Right cardiac atrium (tissue), 5 donors: ENCODE data around the gene SELENOS. TPM values are rescaled to one million over a fixed set of nuclear protein-coding genes. Genes with fewer than 3 reads are reported as not detected.
A peak's percentile ranks its signal among the peaks of the same experiment; 100 is the strongest.

Experiments
- ATAC-seq, 2 donors: fragments of 200-7000 bp; cut with Tn5 transposase; one replicate each; pipeline versions ENCODE4 v1.8.0 to v1.9.1; 2020; ENCODE audit warnings: moderate library complexity in 2 of 2, mild to moderate bottlenecking in 1 of 2
- DNase-seq, 3 donors: peaks; one replicate each; pipeline ENCODE4 v3.0.0-alpha.2; 2020
- H3K27ac ChIP-seq: one replicate; pipeline ENCODE4 v1.5.1; 2013; ENCODE audit warnings: mild to moderate bottlenecking, low read length, control low read depth, moderate library complexity
- H3K27me3 ChIP-seq: one replicate; pipeline ENCODE4 v1.6.1; 2013; ENCODE audit not compliant: control insufficient read depth, insufficient read depth
- H3K4me1 ChIP-seq: one replicate; pipeline ENCODE4 v1.6.1; 2013; ENCODE audit warnings: low read length; ENCODE audit not compliant: control insufficient read depth, insufficient read depth
- H3K4me3 ChIP-seq: one replicate; pipeline ENCODE4 v1.5.1; 2013; ENCODE audit warnings: low read length, control low read depth
- H3K9me3 ChIP-seq: one replicate; pipeline ENCODE4 v1.6.1; 2013; ENCODE audit warnings: low read length; ENCODE audit not compliant: control insufficient read depth
- WGBS: extraction: QIAGEN DNeasy Blood & Tissue Kit; methylation state at CpG from one replicate; pipeline ENCODE4 v1.1.7; 2013; 5-methylcytosine and 5-hydroxymethylcytosine counted together
- intact Hi-C, 4 donors: fragments of 100-400 bp; cut with DNase I; formaldehyde crosslinking; loops; one replicate each; pipeline versions ENCODE4 v1.11.0 to v1.14.0; 2022 to 2023
- polyA plus RNA-seq: library from polyadenylated mRNA; stranded (reverse); fragments of 200-250 nt; gene quantifications from one replicate; pipeline ENCODE4 v1.2.3, GENCODE V29; 2013
- total RNA-seq, 4 donors: library from RNA; stranded (reverse); fragmentation: NEBNext Ultra II Directional; extraction: Animal tissue kit (Norgen Biotek cat#: 25700); gene quantifications; one replicate each; pipeline ENCODE4 v1.2.1, GENCODE V29; 2021
- donor health status: healthy with polysubstance abuse.
- donor health status: DM: no; HTN: yes; CAD: no.
- donor health status: DM: no; HTN: no; CAD: no.
- donor health status: DM: no; HTN: yes; CAD: no; lungs with severe emphysema.
- donor health status: DM: yes; HTN: yes; CAD: no.

Gene SELENOS
- total and polyA plus RNA-seq, 5 donors: 27.4 to 61.4 (median 38.5) TPM

- no peaks in the 10 kb centered on the region for H3K27me3 ChIP-seq
- H3K9me3 ChIP-seq: no peaks in the 10 kb centered on the region
- ATAC-seq: peak; percentile 42 to 50
- 24% methylated on average over 11 of the region's 11 CpGs for WGBS
- intact Hi-C loops: loop anchor here (2.0 to 10.0 kb wide), 5 partner anchors 134 to 246 kb away; no protein-coding TSS in a partner anchor
- no peak overlapping the region for H3K27ac ChIP-seq
- DNase-seq: peak; percentile 63 to 69 (median 68)
- H3K4me3 ChIP-seq: no peak overlapping the region
- H3K4me1 ChIP-seq: no peaks in the 10 kb centered on the region
Observed at GRCh38 chr15:101258238-101259144, 18.8 kb downstream of the SELENOS start.

- DNase-seq (no peak), ATAC-seq (no peak)
- Histone ChIP-seq H3K27ac (no peak overlapping the region), H3K4me3 (no peak overlapping the region), H3K27me3 (no peaks in the 10 kb centered on the region), H3K9me3 (no peaks in the 10 kb centered on the region), H3K4me1 (no peaks in the 10 kb centered on the region)
- 82% methylated on average over 6 of the region's 6 CpGs for WGBS
- intact Hi-C loops: loop anchor here in 2 of 4 donors (5.0 to 10.0 kb wide), 3 partner anchors 132 to 244 kb away; no protein-coding TSS in a partner anchor
Observed at GRCh38 chr15:101256757-101257156, 20.5 kb downstream of the SELENOS start.

DNA sequence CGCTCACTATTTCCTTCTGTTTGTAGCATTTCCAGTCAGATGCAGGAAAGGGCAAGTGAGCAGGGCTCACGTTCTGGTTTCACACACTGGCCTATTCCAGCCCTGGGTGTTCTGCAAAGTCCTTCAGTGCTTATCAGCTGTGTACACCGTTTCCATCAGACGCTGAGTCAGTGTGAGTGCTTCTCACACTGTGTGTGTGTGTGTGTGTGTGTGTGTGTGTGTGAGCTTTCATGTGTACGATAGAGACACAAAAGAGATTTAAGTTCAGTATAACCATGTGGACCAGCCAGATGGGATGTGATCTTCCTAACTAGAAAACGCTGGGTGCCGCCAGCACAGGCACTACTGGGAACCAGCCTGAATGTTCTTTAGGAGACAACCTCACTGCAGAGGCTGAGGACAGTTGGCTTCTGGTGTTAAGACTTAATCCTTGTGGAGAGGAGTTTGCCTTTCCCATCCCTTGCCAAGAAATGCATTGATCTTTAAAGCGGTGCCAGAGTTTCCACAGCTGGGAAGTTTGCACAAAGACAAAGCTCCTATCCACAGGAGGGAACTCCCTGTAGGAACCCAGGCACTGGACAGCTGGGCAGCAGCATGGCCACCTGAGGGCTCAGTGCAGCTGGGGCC lies 21.6 kb downstream of the SELENOS start:
- H3K4me1 ChIP-seq: no peaks in the 10 kb centered on the region
- ATAC-seq (peak; percentile 29 to 82), DNase-seq (peak in 2 of 3 donors; percentile 42 to 51)
- no peak overlapping the region for H3K27ac ChIP-seq
- H3K27me3 ChIP-seq: no peaks in the 10 kb centered on the region
- intact Hi-C loops: loop anchor here in 2 of 4 donors (5.0 to 10.0 kb wide), 3 partner anchors 131 to 243 kb away; no protein-coding TSS in a partner anchor
- WGBS: 32% methylated on average over 8 of the region's 8 CpGs
- no peak overlapping the region for H3K4me3 ChIP-seq
- no peaks in the 10 kb centered on the region for H3K9me3 ChIP-seq

GRCh38 chr15:101255051-101255395 lies 22.3 kb downstream of the SELENOS start:
- intact Hi-C loops: loop anchor here in 2 of 4 donors (5.0 to 10.0 kb wide), 3 partner anchors 130 to 243 kb away; no protein-coding TSS in a partner anchor
- DNase-seq: no peak
- no peak for ATAC-seq
- Histone ChIP-seq H3K9me3 (no peaks in the 10 kb centered on the region), H3K27me3 (no peaks in the 10 kb centered on the region), H3K4me1 (no peaks in the 10 kb centered on the region), H3K4me3 (no peak overlapping the region), H3K27ac (no peak overlapping the region)
- 68% methylated on average over 5 of the region's 5 CpGs for WGBS

- Histone ChIP-seq H3K4me1 (no peaks in the 10 kb centered on the region), H3K27me3 (no peaks in the 10 kb centered on the region), H3K9me3 (no peaks in the 10 kb centered on the region), H3K4me3 (no peak overlapping the region), H3K27ac (no peak overlapping the region)
- 88% methylated on average over 11 of the region's 11 CpGs for WGBS
- no peak for ATAC-seq
- DNase-seq: no peak
- intact Hi-C loops: loop anchor here in 2 of 4 donors (5.0 to 10.0 kb wide), 3 partner anchors 130 to 242 kb away; no protein-coding TSS in a partner anchor
Observed at GRCh38 chr15:101254157-101255050, 22.9 kb downstream of the SELENOS start.

GRCh38 chr15:101252836-101253235 lies 24.4 kb downstream of the SELENOS start:
- WGBS: 53% methylated on average over 3 of the region's 3 CpGs
- Histone ChIP-seq H3K27me3 (no peaks in the 10 kb centered on the region), H3K4me1 (no peaks in the 10 kb centered on the region), H3K4me3 (peak overlapping the region; percentile 80), H3K9me3 (no peaks in the 10 kb centered on the region), H3K27ac (no peak overlapping the region)
- ATAC-seq: no peak
- no peak for DNase-seq
- intact Hi-C loops: loop anchor here in 1 of 4 donors (10.0 kb wide), 1 partner anchor 128 kb away; no protein-coding TSS in a partner anchor

DNA sequence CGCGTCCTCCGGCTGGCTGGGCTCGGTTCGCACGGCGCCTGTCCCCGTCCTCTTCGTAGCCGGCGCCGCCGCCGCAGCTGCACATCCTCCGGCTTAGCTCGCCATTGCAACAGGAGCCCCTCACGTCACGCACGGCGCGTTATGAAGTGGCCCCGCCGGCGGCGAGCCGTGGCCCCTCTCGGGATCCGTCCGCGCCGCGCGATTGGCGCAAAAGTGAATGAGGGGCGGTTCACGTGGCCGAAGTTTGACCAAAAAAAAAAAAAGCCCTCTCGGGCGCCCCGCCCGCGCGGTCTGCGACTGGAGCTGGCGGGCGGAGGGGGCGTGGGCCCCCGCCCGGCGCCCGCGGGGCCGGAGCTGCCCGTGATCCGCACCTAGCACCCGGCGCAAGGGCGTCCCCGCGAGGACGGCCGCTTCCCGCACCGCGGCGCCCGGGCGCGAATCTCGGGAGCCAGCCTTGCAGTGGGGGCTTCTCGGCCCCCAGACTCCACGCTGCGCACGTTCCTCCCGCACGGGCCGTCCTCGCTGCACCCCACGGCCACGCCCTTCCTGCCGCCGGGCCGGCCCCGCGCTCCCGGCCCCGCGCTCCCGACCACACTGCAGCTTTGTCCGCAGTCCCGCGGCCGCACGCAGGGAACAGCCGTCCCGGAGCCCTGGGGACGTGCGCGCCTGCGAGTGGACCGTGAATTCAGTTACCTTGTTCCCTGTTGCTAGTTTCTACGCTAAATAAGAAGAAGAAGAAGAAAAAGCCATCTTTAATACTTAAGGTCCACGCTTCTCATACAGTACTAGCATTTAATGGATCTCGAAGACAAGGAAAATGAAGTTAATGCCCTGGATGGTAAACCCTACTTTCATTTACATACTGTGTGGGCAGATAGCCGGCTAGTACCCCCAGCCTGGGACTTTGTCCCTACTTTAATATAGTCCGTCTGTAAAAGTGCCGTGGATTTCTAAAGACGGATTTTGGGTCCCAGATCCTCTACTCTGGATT lies 25.2 kb downstream of the SELENOS start, which contains the start of gene CHSY1:
Gene CHSY1 (minus strand): TSS at position 219 of the 991 bp plus-strand sequence. CDS start 592 bp downstream, outside the sequence.
- DNase-seq: peak; percentile 96 to 98 (median 97)
- ATAC-seq: peak; percentile 82 to 89
- peaks cover 3% of the 10 kb centered on the region for H3K4me1 ChIP-seq

DNA sequence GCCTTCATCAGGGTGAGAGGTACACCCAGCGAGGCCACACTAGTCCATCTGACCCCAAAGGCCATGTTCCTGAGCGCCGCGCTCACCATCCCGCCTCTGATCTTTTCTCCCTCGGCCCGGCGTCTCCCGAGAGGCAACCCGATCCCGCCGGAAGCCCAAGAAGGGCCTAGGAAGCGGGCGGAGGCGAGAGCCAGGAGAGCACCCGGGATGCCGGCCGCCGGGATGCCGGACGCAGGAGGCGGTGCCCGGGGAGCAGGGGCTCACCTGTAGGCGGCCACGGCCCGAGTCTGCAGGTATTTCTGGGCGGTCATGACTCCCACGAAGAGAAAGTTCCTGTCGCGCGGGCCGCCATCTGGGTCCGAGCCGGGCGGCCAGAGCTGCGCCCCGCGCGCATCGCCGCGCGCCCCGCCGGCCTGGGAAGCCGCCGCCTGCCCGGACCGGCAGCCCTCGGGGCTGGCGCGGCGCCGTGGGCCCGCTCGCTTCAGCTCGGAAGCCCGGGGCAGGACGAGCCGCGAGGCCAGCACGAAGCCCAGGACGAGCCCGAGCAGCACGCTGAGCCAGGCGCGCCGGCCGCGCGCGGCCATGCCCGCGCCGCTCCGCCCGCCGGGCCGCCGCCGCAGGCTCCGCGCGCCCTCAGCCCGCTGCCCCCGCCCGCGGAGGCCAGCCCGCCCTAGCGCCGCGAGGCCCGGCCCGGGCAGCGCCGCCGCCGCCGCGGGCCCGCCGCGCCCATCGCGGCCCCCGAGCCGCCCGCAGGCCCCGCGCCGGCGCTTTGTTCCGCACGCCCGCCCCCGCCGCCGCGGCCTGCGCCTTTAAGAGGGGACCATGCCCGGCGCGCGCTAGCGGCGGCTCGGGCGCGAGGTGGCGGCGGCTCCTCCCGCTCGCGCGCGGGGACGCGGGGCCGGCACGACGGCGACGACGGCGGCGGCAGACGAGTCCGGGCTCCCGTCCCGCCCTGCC lies 26.1 kb downstream of the SELENOS start:
- WGBS: under 1% methylated on average over 150 of the region's 150 CpGs
- DNase-seq (peak; percentile 44 to 73 (median 73)), ATAC-seq (peak in 1 of 2 donors; percentile 42)
- intact Hi-C loops: loop anchor here in 1 of 4 donors (10.0 kb wide), 1 partner anchor 126 kb away; no protein-coding TSS in a partner anchor
- Histone ChIP-seq H3K4me1 (peaks cover 4% of the 10 kb centered on the region), H3K9me3 (no peaks in the 10 kb centered on the region), H3K4me3 (peak overlapping the region; percentile 80), H3K27ac (peak overlapping the region; percentile 82), H3K27me3 (no peaks in the 10 kb centered on the region)

More for the DNA sequence above, 25.2 kb downstream of the SELENOS start, which contains the start of gene CHSY1:
- Histone ChIP-seq H3K9me3 (no peaks in the 10 kb centered on the region), H3K4me3 (peak within 1 kb of the TSS; percentile 80), H3K27ac (peak within 1 kb of the TSS; percentile 82), H3K27me3 (no peaks in the 10 kb centered on the region)
- WGBS: under 1% methylated on average over 108 of the region's 108 CpGs
- intact Hi-C loops: loop anchor here in 1 of 4 donors (10.0 kb wide), 1 partner anchor 127 kb away; no protein-coding TSS in a partner anchor
